CD14-positive monocyte (primary cell): ENCODE data around the gene TJP1. TPM values are rescaled to one million over a fixed set of nuclear protein-coding genes. Genes with fewer than 3 reads are reported as not detected.

Experiments
- DNase-seq, 3 donors: peaks; one replicate each; pipeline ENCODE4 v3.0.0-alpha.2; 2011 to 2022
- H2AFZ ChIP-seq: 2 replicates; pipeline ENCODE4 v1.6.0; 2012; ENCODE audit warnings: mild to moderate bottlenecking, low read depth, low read length, inconsistent platforms; ENCODE audit not compliant: insufficient read depth, poor library complexity, severe bottlenecking
- H3K27ac ChIP-seq, 2 donors: 1 replicate in 1 of 2; 2 replicates in 1 of 2; pipeline ENCODE4 v1.5.1; 2012 to 2013; ENCODE audit warnings: low read length in 2 of 2, control low read depth in 1 of 2, inconsistent platforms in 1 of 2, low read depth in 1 of 2, mild to moderate bottlenecking in 1 of 2
- H3K27me3 ChIP-seq, 2 donors: one replicate each; pipeline versions ENCODE4 v1.6.0 to v1.6.1; 2011 to 2013; ENCODE audit warnings: low read length in 2 of 2; ENCODE audit not compliant: control insufficient read depth in 2 of 2, insufficient read depth in 2 of 2
- H3K36me3 ChIP-seq, 2 donors: replicated peaks in 1 of 2; 1 replicate in 1 of 2; 2 replicates in 1 of 2; pipeline versions ENCODE4 v1.5.1 to v1.6.1; 2012 to 2013; ENCODE audit warnings: low read length in 2 of 2, control low read depth in 1 of 2, inconsistent platforms in 1 of 2, mild to moderate bottlenecking in 1 of 2; ENCODE audit not compliant: insufficient read depth in 2 of 2, control insufficient read depth in 1 of 2
- H3K4me1 ChIP-seq, 2 donors: 1 replicate in 1 of 2; 2 replicates in 1 of 2; pipeline versions ENCODE4 v1.5.1 to v1.6.1; 2012 to 2013; ENCODE audit warnings: low read length in 2 of 2, control low read depth in 1 of 2, inconsistent platforms in 1 of 2, mild to moderate bottlenecking in 1 of 2, moderate library complexity in 1 of 2; ENCODE audit not compliant: insufficient read depth in 2 of 2, control insufficient read depth in 1 of 2
- H3K4me2 ChIP-seq: replicated peaks from 2 replicates; pipeline ENCODE3; 2012; ENCODE audit warnings: low read length, moderate library complexity, mild to moderate bottlenecking; ENCODE audit not compliant: poor library complexity, severe bottlenecking; ENCODE audit errors: extremely low read depth
- H3K4me3 ChIP-seq, 3 experiments: fragments of 200-600 bp in 1 of 3; sonication (generic) in 1 of 3; replicated peaks in 1 of 3; 1 replicate in 2 of 3; 2 replicates in 1 of 3; pipeline ENCODE4 v1.5.1; 2011 to 2013; ENCODE audit warnings: low read length in 3 of 3, mild to moderate bottlenecking in 3 of 3, control low read depth in 2 of 3, low read depth in 2 of 3, inconsistent platforms in 1 of 3, moderate library complexity in 1 of 3
- H3K79me2 ChIP-seq: 2 replicates; pipeline ENCODE4 v1.6.0; 2012; ENCODE audit warnings: mild to moderate bottlenecking, control low read depth, inconsistent platforms, low read length, moderate library complexity; ENCODE audit not compliant: insufficient read depth
- H3K9ac ChIP-seq: 2 replicates; pipeline ENCODE4 v1.6.0; 2017; ENCODE audit warnings: low read length, mild to moderate bottlenecking; ENCODE audit not compliant: insufficient read depth, poor library complexity, severe bottlenecking
- H3K9me3 ChIP-seq, 2 donors: replicated peaks in 1 of 2; 1 replicate in 1 of 2; 2 replicates in 1 of 2; pipeline versions ENCODE4 v1.5.1 to v1.6.1; 2012 to 2013; ENCODE audit warnings: low read length in 2 of 2, control low read depth in 1 of 2; ENCODE audit not compliant: control insufficient read depth in 1 of 2, insufficient read depth in 1 of 2
- H4K20me1 ChIP-seq: 2 replicates; pipeline ENCODE4 v1.6.0; 2012; ENCODE audit warnings: mild to moderate bottlenecking, low read length, control low read depth, moderate library complexity; ENCODE audit not compliant: insufficient read depth
- H3K27ac Mint-ChIP-seq, 7 donors: one replicate each; pipeline ENCODE4 v1.8.0; 2020; ENCODE audit warnings: mild to moderate bottlenecking in 7 of 7, mixed read lengths in 7 of 7, moderate library complexity in 6 of 7, inconsistent platforms in 2 of 7
- H3K27me3 Mint-ChIP-seq, 3 donors: one replicate each; pipeline ENCODE4 v1.8.0; 2021 to 2022; ENCODE audit warnings: low read depth in 3 of 3, mild to moderate bottlenecking in 3 of 3, mixed read lengths in 3 of 3, moderate library complexity in 3 of 3, inconsistent platforms in 1 of 3
- H3K36me3 Mint-ChIP-seq, 2 donors: one replicate each; pipeline ENCODE4 v1.8.0; 2020; ENCODE audit warnings: mixed read lengths in 2 of 2, inconsistent platforms in 1 of 2, mild to moderate bottlenecking in 1 of 2
- H3K4me1 Mint-ChIP-seq: one replicate; pipeline ENCODE4 v1.8.0; 2020; ENCODE audit warnings: mild to moderate bottlenecking, mixed read lengths
- H3K4me3 Mint-ChIP-seq, 2 donors: one replicate each; pipeline ENCODE4 v1.8.0; 2020; ENCODE audit warnings: mild to moderate bottlenecking in 2 of 2, mixed read lengths in 2 of 2, moderate library complexity in 1 of 2
- H3K9me3 Mint-ChIP-seq, 7 donors: one replicate each; pipeline ENCODE4 v1.8.0; 2020 to 2022; ENCODE audit warnings: mixed read lengths in 7 of 7, mild to moderate bottlenecking in 6 of 7, moderate library complexity in 6 of 7, inconsistent platforms in 2 of 7
- WGBS: methylation state at CpG from one replicate; pipeline ENCODE4 v1.1.5; 2013; ENCODE audit warnings: missing lambda C conversion rate; ENCODE audit not compliant: insufficient coverage; 5-methylcytosine and 5-hydroxymethylcytosine counted together
- intact Hi-C, 2 donors: fragments of 100-400 bp; cut with micrococcal nuclease; formaldehyde crosslinking; loops; one replicate each; pipeline versions ENCODE4 v1.15.0 to v1.15.1; 2023
- polyA plus RNA-seq, 3 donors: library from polyadenylated mRNA; depleted of rRNA in 1 of 3; unstranded in 2 of 3; stranded (reverse) in 1 of 3; fragments of 300-500 nt in 2 of 3; fragments of >200 nt in 1 of 3; fragmentation: Illumina TruSeq in 2 of 3; gene quantifications; 1 replicate in 2 of 3; 2 replicates in 1 of 3; pipeline ENCODE4 v1.2.3, GENCODE V29; 2012 to 2021
- TF ChIP-seq, protein P1 (sequence below): fragments of 200-600 bp; IDR thresholded peaks from one replicate; pipeline ENCODE4 v1.8.0; 2022; ENCODE audit warnings: antibody characterized with exemption, mild to moderate bottlenecking

Gene TJP1
- polyA plus RNA-seq, 3 donors: not detected

DNA sequence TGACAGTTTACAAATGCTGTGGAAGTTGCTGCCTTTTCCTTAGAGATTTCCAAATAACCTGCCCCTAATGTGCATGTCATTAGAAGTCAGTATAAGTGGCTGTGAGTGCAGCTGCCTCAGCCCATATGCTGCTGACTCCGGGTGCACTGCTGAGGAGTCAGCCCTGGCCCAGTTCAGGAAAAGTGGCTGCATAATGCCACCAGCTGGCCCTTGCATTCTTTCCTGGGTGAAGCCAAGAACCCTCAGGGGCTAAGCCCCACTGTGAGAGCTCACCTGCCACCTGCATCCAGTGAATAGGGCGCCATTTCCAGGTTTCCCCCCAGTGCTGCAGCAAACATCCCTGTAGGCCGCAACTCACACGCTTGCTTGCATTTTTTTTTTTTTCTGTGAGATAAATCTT lies 139.9 kb downstream of the TJP1 start:
- Mint-ChIP-seq H3K27ac (no peak overlapping the region), H3K4me1 (no peaks in the 10 kb centered on the region), H3K27me3 (peaks cover 3 to 12% (median 5%) of the 10 kb centered on the region in 3 donors), H3K9me3 (peaks cover 0 to 6% (median 3%) of the 10 kb centered on the region in 7 donors), H3K4me3 (no peak overlapping the region), H3K36me3 (no peaks in the 10 kb centered on the region)
- H3K9ac ChIP-seq: no peak overlapping the region
- no peaks in the 10 kb centered on the region for H3K36me3 ChIP-seq
- H3K27ac ChIP-seq: no peak overlapping the region
- no peak for DNase-seq
- H2AFZ ChIP-seq: no peak overlapping the region
- H3K4me2 ChIP-seq: no peak overlapping the region
- H3K4me3 ChIP-seq: no peak overlapping the region
- intact Hi-C loops: no loop called here
- 96% methylated on average over 2 of the region's 4 CpGs for WGBS
- TF ChIP-seq, protein P1, sequence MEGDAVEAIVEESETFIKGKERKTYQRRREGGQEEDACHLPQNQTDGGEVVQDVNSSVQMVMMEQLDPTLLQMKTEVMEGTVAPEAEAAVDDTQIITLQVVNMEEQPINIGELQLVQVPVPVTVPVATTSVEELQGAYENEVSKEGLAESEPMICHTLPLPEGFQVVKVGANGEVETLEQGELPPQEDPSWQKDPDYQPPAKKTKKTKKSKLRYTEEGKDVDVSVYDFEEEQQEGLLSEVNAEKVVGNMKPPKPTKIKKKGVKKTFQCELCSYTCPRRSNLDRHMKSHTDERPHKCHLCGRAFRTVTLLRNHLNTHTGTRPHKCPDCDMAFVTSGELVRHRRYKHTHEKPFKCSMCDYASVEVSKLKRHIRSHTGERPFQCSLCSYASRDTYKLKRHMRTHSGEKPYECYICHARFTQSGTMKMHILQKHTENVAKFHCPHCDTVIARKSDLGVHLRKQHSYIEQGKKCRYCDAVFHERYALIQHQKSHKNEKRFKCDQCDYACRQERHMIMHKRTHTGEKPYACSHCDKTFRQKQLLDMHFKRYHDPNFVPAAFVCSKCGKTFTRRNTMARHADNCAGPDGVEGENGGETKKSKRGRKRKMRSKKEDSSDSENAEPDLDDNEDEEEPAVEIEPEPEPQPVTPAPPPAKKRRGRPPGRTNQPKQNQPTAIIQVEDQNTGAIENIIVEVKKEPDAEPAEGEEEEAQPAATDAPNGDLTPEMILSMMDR: no peak
- no peaks in the 10 kb centered on the region for H3K4me1 ChIP-seq
- H4K20me1 ChIP-seq: no peaks in the 10 kb centered on the region
- H3K79me2 ChIP-seq: no peaks in the 10 kb centered on the region
- H3K9me3 ChIP-seq: no peaks in the 10 kb centered on the region
- H3K27me3 ChIP-seq: no peaks in the 10 kb centered on the region

DNA sequence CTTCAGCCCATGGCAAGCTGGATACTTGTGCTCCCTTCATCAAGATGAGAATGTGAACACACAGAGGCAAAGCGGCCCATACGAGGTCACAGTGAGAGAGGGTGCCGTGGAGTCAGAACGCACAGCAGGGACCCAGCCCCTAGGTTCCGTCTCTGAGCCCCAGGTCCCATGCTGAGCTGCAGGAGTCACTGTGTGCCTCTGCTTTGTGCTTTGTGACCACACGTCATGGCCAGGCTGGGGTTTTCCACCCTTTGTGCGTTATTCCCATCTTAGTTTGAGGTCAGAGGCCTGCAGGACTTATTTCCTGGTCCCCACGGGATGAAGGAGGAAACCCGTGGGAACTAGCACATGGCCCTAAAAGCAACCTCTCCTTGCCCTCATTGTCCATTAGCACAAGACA lies 140.3 kb downstream of the TJP1 start:
- WGBS: 85% methylated on average over 7 of the region's 9 CpGs
- Mint-ChIP-seq H3K27me3 (peaks cover 5 to 15% (median 6%) of the 10 kb centered on the region in 3 donors), H3K9me3 (peaks cover 0 to 6% (median 2%) of the 10 kb centered on the region in 7 donors), H3K36me3 (no peaks in the 10 kb centered on the region), H3K4me1 (no peaks in the 10 kb centered on the region), H3K27ac (no peak overlapping the region), H3K4me3 (no peak overlapping the region)
- H4K20me1 ChIP-seq: no peaks in the 10 kb centered on the region
- H3K79me2 ChIP-seq: no peaks in the 10 kb centered on the region
- no peak overlapping the region for H3K4me2 ChIP-seq
- H3K9ac ChIP-seq: no peak overlapping the region
- no peaks in the 10 kb centered on the region for H3K36me3 ChIP-seq
- H3K4me3 ChIP-seq: no peak overlapping the region
- intact Hi-C loops: no loop called here
- no peaks in the 10 kb centered on the region for H3K4me1 ChIP-seq
- H3K27ac ChIP-seq: no peak overlapping the region
- TF ChIP-seq, protein P1: no peak
- DNase-seq: no peak
- H3K27me3 ChIP-seq: no peaks in the 10 kb centered on the region
- H2AFZ ChIP-seq: no peak overlapping the region
- H3K9me3 ChIP-seq: no peaks in the 10 kb centered on the region
